Nephron (organoid): ENCODE measurements around the gene SALL3.

Source experiments
- H3K27ac Mint-ChIP-seq, 3 experiments: 2 replicates each; pipeline ENCODE4 v1.8.0; 2020; ENCODE audit warnings: mixed read lengths in 3 of 3, mild to moderate bottlenecking in 2 of 3, moderate library complexity in 1 of 3
- H3K27me3 Mint-ChIP-seq: 2 replicates; pipeline ENCODE4 v1.8.0; 2021; ENCODE audit warnings: low read depth, mild to moderate bottlenecking, moderate library complexity, mixed read lengths
- H3K36me3 Mint-ChIP-seq: 2 replicates; pipeline ENCODE4 v1.8.0; 2020; ENCODE audit warnings: low read depth, mixed read lengths
- H3K4me1 Mint-ChIP-seq: 2 replicates; pipeline ENCODE4 v1.8.0; 2020; ENCODE audit warnings: mixed read lengths
- H3K4me3 Mint-ChIP-seq, 3 experiments: 2 replicates each; pipeline ENCODE4 v1.8.0; 2020; ENCODE audit warnings: mild to moderate bottlenecking in 3 of 3, mixed read lengths in 3 of 3, moderate library complexity in 2 of 3
- H3K9me3 Mint-ChIP-seq: 2 replicates; pipeline ENCODE4 v1.8.0; 2020; ENCODE audit warnings: mixed read lengths
- TF ChIP-seq, protein P1 (sequence below), 3 experiments: fragments of 200-600 bp; sonication (generic); IDR thresholded peaks; one replicate each; pipeline ENCODE4 v1.5.0; 2021; ENCODE audit warnings: antibody characterized with exemption in 3 of 3; ENCODE audit not compliant: unreplicated experiment in 3 of 3

The SALL3 gene

DNA sequence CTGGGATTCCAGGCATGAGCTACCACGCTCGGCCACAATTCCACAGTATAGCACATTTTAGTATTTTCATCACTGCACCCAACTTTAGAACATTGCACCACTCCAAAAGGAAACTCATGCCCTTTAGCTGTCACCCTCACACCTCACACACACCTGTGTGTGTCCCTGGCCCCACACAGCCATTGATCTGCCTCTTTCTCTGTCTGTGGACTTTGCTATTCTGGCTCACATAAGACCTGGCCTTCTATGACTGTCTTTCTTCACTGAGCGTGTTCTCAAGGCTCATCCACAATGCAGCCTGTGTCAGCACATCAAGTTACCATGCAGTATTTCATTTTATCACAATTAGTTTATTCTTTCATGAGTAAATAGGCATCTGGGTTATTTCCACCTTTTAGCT lies 69.9 kb downstream of the SALL3 start:
- H3K4me1 Mint-ChIP-seq, result no peaks in the 10 kb centered on the region
- H3K27ac Mint-ChIP-seq, result no peak overlapping the region
- H3K4me3 Mint-ChIP-seq, result no peak overlapping the region
- TF ChIP-seq, protein P1, sequence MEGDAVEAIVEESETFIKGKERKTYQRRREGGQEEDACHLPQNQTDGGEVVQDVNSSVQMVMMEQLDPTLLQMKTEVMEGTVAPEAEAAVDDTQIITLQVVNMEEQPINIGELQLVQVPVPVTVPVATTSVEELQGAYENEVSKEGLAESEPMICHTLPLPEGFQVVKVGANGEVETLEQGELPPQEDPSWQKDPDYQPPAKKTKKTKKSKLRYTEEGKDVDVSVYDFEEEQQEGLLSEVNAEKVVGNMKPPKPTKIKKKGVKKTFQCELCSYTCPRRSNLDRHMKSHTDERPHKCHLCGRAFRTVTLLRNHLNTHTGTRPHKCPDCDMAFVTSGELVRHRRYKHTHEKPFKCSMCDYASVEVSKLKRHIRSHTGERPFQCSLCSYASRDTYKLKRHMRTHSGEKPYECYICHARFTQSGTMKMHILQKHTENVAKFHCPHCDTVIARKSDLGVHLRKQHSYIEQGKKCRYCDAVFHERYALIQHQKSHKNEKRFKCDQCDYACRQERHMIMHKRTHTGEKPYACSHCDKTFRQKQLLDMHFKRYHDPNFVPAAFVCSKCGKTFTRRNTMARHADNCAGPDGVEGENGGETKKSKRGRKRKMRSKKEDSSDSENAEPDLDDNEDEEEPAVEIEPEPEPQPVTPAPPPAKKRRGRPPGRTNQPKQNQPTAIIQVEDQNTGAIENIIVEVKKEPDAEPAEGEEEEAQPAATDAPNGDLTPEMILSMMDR (IDR thresholded peaks at IDR 0.05; ENCODE audit: unreplicated experiment in 3 of 3), result no peak
- no peaks in the 10 kb centered on the region for H3K36me3 Mint-ChIP-seq
- H3K9me3 Mint-ChIP-seq, result no peaks in the 10 kb centered on the region
- peaks cover 4% of the 10 kb centered on the region for H3K27me3 Mint-ChIP-seq
